ENCODE measurements around the gene TGIF2. TPM values are rescaled to one million over a fixed set of nuclear protein-coding genes. Genes with fewer than 3 reads are reported as not detected.

Gene TGIF2
- total and polyA plus RNA-seq, 2 of the 13 experiments (the other 11 are each of a cell fraction or from before 2014, with no cell fraction given): 41.3 to 53.9 TPM

DNA sequence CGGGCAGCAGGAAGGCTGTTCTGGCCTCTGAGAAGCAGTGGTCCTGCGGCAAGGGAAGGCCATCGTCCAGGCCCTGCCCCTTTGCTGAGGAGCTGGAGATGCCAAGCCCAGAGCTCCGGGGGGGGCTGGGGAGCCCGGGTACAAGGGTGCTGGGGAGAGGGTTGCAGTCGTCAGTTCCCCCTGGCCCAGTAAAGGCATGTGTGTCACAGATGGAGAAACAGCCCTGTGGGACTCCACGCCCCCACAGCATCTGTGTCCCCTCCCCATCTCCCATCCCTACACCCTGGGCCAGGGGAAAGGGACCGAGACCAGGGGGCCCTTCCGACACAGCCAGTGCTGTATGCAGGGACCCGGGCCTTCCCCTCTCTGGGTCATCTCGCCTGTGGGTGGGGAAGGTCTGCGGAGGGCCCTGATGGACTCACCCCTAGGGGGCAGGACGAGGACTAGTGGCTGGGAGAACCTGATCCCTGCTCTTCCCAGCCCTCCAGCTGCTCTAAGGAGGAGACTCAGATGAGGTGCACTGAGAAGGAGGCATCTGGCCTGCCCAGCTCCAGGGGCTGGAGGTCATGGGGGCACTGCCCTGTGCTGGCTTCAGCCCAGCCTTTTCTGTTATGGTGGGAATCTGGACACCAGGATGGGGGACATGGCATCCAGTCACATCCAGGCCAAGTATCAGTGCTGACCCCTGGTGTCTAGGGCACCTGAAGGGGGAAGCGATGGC lies 31.5 kb upstream of the TGIF2 start (continued):
- TF ChIP-seq, protein P1, sequence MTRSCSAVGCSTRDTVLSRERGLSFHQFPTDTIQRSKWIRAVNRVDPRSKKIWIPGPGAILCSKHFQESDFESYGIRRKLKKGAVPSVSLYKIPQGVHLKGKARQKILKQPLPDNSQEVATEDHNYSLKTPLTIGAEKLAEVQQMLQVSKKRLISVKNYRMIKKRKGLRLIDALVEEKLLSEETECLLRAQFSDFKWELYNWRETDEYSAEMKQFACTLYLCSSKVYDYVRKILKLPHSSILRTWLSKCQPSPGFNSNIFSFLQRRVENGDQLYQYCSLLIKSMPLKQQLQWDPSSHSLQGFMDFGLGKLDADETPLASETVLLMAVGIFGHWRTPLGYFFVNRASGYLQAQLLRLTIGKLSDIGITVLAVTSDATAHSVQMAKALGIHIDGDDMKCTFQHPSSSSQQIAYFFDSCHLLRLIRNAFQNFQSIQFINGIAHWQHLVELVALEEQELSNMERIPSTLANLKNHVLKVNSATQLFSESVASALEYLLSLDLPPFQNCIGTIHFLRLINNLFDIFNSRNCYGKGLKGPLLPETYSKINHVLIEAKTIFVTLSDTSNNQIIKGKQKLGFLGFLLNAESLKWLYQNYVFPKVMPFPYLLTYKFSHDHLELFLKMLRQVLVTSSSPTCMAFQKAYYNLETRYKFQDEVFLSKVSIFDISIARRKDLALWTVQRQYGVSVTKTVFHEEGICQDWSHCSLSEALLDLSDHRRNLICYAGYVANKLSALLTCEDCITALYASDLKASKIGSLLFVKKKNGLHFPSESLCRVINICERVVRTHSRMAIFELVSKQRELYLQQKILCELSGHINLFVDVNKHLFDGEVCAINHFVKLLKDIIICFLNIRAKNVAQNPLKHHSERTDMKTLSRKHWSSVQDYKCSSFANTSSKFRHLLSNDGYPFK (CRISPR knock-in tag; IDR thresholded peaks at IDR 0.05; ENCODE audit: borderline replicate concordance): peak; percentile 16; the same call in 1 of the 2 replicates
- TF ChIP-seq HNRNPUL1 (IDR thresholded peaks at IDR 0.05; ENCODE audit: low read depth, low read length) (no peak), ZNF83 (CRISPR knock-in tag; IDR thresholded peaks at IDR 0.05; ENCODE audit: borderline replicate concordance) (peak; percentile 37; the same call in 1 of the 2 replicates), RAD21 (CRISPR knock-in tag; IDR thresholded peaks at IDR 0.05) (peak; percentile 38; the same call in 1 of the 2 replicates), ZMYM3 (CRISPR knock-in tag; IDR thresholded peaks at IDR 0.05) (0 out of 2 replicates have a peak, but pooled peaks have one; percentile 17), ZC3H13 (CRISPR knock-in tag; IDR thresholded peaks at IDR 0.05) (no peak), RBM39 (IDR thresholded peaks at IDR 0.05; ENCODE audit: low read depth, low read length, poor library complexity, severe bottlenecking) (peak; percentile 76), AGO1 (IDR thresholded peaks at IDR 0.05; ENCODE audit: low read depth, low read length, poor library complexity, severe bottlenecking) (peak; percentile 11), MYNN (CRISPR knock-in tag; IDR thresholded peaks at IDR 0.05; ENCODE audit: low read depth) (no peak), ZMYM4 (CRISPR knock-in tag; IDR thresholded peaks at IDR 0.05) (no peak), ZBTB21 (CRISPR knock-in tag; IDR thresholded peaks at IDR 0.05) (no peak), MYC (CRISPR knock-in tag; IDR thresholded peaks at IDR 0.05; ENCODE audit: borderline replicate concordance) (peak; percentile 34; the same call in 1 of the 2 replicates), RORA (CRISPR knock-in tag; IDR thresholded peaks at IDR 0.05) (no peak), TAF15 (IDR thresholded peaks at IDR 0.05; ENCODE audit: low read depth, low read length, poor library complexity, severe bottlenecking) (no peak), REL (CRISPR knock-in tag; conservative IDR thresholded peaks at IDR 0.05) (no peak), ZNF33B (CRISPR knock-in tag; IDR thresholded peaks at IDR 0.05) (no peak), RFXAP (CRISPR knock-in tag; IDR thresholded peaks at IDR 0.05; ENCODE audit: borderline replicate concordance) (peak; percentile 37; the same call in 1 of the 2 replicates), ZBTB7B (CRISPR knock-in tag; IDR thresholded peaks at IDR 0.05) (0 out of 2 replicates have a peak, but pooled peaks have one; percentile 19), JARID2 (CRISPR knock-in tag; IDR thresholded peaks at IDR 0.05; ENCODE audit: insufficient replicate concordance) (peak; percentile 21), ZNF446 (CRISPR knock-in tag; IDR thresholded peaks at IDR 0.05) (peak; percentile 39; the same call in 1 of the 2 replicates)
- TF ChIP-seq, protein P2, sequence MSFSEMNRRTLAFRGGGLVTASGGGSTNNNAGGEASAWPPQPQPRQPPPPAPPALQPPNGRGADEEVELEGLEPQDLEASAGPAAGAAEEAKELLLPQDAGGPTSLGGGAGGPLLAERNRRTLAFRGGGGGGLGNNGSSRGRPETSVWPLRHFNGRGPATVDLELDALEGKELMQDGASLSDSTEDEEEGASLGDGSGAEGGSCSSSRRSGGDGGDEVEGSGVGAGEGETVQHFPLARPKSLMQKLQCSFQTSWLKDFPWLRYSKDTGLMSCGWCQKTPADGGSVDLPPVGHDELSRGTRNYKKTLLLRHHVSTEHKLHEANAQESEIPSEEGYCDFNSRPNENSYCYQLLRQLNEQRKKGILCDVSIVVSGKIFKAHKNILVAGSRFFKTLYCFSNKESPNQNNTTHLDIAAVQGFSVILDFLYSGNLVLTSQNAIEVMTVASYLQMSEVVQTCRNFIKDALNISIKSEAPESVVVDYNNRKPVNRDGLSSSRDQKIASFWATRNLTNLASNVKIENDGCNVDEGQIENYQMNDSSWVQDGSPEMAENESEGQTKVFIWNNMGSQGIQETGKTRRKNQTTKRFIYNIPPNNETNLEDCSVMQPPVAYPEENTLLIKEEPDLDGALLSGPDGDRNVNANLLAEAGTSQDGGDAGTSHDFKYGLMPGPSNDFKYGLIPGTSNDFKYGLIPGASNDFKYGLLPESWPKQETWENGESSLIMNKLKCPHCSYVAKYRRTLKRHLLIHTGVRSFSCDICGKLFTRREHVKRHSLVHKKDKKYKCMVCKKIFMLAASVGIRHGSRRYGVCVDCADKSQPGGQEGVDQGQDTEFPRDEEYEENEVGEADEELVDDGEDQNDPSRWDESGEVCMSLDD (CRISPR knock-in tag; IDR thresholded peaks at IDR 0.05; ENCODE audit: borderline replicate concordance): no peak
- TF ChIP-seq, protein P3, sequence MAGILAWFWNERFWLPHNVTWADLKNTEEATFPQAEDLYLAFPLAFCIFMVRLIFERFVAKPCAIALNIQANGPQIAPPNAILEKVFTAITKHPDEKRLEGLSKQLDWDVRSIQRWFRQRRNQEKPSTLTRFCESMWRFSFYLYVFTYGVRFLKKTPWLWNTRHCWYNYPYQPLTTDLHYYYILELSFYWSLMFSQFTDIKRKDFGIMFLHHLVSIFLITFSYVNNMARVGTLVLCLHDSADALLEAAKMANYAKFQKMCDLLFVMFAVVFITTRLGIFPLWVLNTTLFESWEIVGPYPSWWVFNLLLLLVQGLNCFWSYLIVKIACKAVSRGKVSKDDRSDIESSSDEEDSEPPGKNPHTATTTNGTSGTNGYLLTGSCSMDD (CRISPR knock-in tag; IDR thresholded peaks at IDR 0.05): peak; percentile 71; the same call in 1 of the 2 replicates
